BE2C (cell line): ENCODE data around the gene ORM1.

ENCODE experiments used
- DNase-seq: peaks from one replicate; pipeline ENCODE4 v3.0.0-alpha.2; 2020
- H3K27me3 ChIP-seq: fragments of 250-450 bp; sonication (Bioruptor Pico); 2 replicates; pipeline ENCODE4 v1.5.1; 2020; ENCODE audit warnings: mild to moderate bottlenecking
- H3K36me3 ChIP-seq: fragments of 250-450 bp; sonication (Bioruptor Pico); 2 replicates; pipeline ENCODE4 v1.5.1; 2020; ENCODE audit warnings: mild to moderate bottlenecking
- H3K4me1 ChIP-seq: fragments of 250-450 bp; sonication (Bioruptor Pico); 2 replicates; pipeline ENCODE4 v1.5.1; 2020
- H3K4me3 ChIP-seq: 2 replicates; pipeline ENCODE4 v1.5.1; 2011; ENCODE audit warnings: low read depth, low read length
- H3K9me3 ChIP-seq: fragments of 250-450 bp; sonication (Bioruptor Pico); 2 replicates; pipeline ENCODE4 v1.5.1; 2020
- TF ChIP-seq, protein P1 (sequence below): IDR thresholded peaks from 2 replicates; pipeline ENCODE4 v1.5.1; 2012; ENCODE audit warnings: mild to moderate bottlenecking, low read depth, low read length

ORM1 gene

GRCh38 chr9:114278881-114279570 is 43.9 kb upstream of the ORM1 start:
- Histone ChIP-seq H3K27me3 (no peaks in the 10 kb centered on the region), H3K4me1 (peaks cover 4% of the 10 kb centered on the region; the same call in 1 of the 2 replicates), H3K9me3 (no peaks in the 10 kb centered on the region), H3K36me3 (no peaks in the 10 kb centered on the region), H3K4me3 (no peak overlapping the region)
- peak; percentile 55 for DNase-seq
- TF ChIP-seq, protein P1, sequence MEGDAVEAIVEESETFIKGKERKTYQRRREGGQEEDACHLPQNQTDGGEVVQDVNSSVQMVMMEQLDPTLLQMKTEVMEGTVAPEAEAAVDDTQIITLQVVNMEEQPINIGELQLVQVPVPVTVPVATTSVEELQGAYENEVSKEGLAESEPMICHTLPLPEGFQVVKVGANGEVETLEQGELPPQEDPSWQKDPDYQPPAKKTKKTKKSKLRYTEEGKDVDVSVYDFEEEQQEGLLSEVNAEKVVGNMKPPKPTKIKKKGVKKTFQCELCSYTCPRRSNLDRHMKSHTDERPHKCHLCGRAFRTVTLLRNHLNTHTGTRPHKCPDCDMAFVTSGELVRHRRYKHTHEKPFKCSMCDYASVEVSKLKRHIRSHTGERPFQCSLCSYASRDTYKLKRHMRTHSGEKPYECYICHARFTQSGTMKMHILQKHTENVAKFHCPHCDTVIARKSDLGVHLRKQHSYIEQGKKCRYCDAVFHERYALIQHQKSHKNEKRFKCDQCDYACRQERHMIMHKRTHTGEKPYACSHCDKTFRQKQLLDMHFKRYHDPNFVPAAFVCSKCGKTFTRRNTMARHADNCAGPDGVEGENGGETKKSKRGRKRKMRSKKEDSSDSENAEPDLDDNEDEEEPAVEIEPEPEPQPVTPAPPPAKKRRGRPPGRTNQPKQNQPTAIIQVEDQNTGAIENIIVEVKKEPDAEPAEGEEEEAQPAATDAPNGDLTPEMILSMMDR, result no peak

GRCh38 chr9:114279693-114280092 is 43.2 kb upstream of the ORM1 start:
- TF ChIP-seq, protein P1, result no peak
- Histone ChIP-seq H3K4me3 (no peak overlapping the region), H3K4me1 (peaks cover 4% of the 10 kb centered on the region; the same call in 1 of the 2 replicates), H3K36me3 (no peaks in the 10 kb centered on the region), H3K9me3 (no peaks in the 10 kb centered on the region), H3K27me3 (no peaks in the 10 kb centered on the region)
- no peak for DNase-seq

GRCh38 chr9:114280636-114281472 is 42.0 kb upstream of the ORM1 start:
- peaks cover 4% of the 10 kb centered on the region; the same call in 1 of the 2 replicates for H3K4me1 ChIP-seq
- no peak for DNase-seq
- H3K4me3 ChIP-seq, result no peak overlapping the region
- TF ChIP-seq, protein P1, result no peak
- H3K36me3 ChIP-seq, result no peaks in the 10 kb centered on the region
- H3K27me3 ChIP-seq, result no peaks in the 10 kb centered on the region
- no peaks in the 10 kb centered on the region for H3K9me3 ChIP-seq

DNA sequence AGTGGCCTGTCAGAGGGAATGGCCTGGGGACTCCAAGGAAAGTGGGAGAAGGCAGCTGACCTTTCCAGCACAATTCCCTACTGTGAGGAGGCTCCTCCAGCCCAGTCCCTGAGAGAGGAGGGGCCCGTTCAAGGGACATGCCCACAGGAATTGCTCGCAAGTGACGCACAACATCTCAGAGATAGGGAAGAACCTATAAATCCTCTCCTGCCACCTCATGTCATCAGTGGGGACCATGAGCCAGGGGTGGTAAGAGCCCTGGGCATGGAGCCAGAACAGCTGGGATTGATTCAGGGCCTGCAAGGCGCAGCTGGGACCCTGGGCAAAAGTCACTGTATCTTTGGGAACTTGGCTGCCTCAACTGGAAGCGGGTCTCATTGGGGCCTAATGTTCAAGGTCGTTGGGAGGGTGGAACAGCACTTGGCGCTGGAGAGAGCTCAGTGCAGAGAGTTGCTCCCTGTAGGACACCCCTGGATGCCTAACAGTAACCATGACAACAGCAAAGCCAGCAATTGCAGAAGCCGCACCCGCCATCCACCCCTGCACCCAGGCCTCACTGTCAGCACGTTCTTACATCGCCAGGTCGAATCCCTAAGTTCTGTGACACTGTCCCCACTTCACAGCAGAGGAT is 41.3 kb upstream of the ORM1 start:
- Histone ChIP-seq H3K4me3 (no peak overlapping the region), H3K27me3 (no peaks in the 10 kb centered on the region), H3K9me3 (no peaks in the 10 kb centered on the region), H3K36me3 (no peaks in the 10 kb centered on the region), H3K4me1 (peaks cover 4% of the 10 kb centered on the region; the same call in 1 of the 2 replicates)
- TF ChIP-seq, protein P1, result no peak
- DNase-seq, result peak; percentile 78

DNA sequence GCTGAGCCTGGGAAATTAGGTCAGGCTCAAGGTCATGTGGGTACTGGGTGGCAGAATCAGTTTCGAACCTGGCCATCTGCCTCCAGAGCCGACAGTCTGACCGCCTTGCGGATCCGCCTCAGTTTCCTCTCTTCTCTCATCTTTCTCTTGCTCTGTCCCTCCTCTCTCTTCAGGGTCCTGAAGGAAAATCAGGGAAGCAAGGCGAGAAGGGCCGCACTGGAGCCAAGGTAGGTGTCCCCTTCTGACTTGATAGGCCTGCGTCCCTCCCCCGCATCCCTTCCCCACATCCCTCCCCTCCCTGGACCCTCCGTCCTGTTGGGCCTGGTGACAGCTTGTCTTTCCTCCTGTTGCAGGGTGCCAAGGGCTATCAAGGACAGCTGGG is 40.8 kb upstream of the ORM1 start:
- TF ChIP-seq, protein P1, result no peak
- Histone ChIP-seq H3K4me1 (peaks cover 4% of the 10 kb centered on the region; the same call in 1 of the 2 replicates), H3K27me3 (no peaks in the 10 kb centered on the region), H3K36me3 (no peaks in the 10 kb centered on the region), H3K9me3 (no peaks in the 10 kb centered on the region), H3K4me3 (no peak overlapping the region)
- no peak for DNase-seq
